SW 1271 (cell line): ENCODE measurements around the gene NPAP1.
"Not testable (repeated sequence)": the region's sequence is repeated elsewhere in the genome, so short reads cannot be mapped to it uniquely, and the experiment has no call there.

Source experiments
- DNase-seq, 2 experiments: peaks; one replicate each; lab custom pipeline; 2025; lab: John Stamatoyannopoulos, UW

Gene NPAP1, protein sequence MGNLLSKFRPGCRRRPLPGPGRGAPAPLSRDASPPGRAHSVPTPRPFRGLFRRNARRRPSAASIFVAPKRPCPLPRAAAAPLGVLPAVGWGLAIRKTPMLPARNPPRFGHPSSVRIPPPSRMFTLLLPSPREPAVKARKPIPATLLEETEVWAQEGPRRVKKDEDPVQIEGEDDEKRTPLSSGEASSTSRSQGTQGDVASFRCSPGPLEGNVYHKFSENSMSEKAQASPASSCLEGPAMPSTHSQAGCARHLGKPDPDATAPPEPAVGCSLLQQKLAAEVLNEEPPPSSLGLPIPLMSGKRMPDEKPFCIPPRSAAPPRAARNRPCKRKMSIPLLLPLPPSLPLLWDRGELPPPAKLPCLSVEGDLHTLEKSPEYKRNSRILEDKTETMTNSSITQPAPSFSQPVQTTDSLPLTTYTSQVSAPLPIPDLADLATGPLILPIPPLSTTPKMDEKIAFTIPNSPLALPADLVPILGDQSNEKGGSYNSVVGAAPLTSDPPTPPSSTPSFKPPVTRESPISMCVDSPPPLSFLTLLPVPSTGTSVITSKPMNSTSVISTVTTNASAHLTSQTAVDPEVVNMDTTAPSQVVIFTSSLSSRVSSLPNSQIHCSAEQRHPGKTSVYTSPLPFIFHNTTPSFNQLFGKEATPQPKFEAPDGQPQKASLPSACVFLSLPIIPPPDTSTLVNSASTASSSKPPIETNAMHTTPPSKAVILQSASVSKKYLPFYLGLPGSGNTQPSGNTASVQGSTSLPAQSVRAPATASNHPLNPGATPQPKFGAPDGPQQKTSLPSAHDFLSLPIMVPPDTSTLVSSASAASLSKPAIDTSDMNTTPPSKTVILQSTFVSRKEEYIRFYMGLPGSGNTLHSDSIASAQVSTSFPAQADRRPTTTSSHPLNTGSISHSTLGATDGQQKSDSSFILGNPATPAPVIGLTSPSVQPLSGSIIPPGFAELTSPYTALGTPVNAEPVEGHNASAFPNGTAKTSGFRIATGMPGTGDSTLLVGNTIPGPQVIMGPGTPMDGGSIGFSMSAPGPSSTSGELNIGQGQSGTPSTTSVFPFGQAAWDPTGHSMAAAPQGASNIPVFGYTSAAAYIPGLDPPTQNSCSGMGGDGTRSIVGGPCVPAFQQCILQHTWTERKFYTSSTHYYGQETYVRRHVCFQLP

DNA sequence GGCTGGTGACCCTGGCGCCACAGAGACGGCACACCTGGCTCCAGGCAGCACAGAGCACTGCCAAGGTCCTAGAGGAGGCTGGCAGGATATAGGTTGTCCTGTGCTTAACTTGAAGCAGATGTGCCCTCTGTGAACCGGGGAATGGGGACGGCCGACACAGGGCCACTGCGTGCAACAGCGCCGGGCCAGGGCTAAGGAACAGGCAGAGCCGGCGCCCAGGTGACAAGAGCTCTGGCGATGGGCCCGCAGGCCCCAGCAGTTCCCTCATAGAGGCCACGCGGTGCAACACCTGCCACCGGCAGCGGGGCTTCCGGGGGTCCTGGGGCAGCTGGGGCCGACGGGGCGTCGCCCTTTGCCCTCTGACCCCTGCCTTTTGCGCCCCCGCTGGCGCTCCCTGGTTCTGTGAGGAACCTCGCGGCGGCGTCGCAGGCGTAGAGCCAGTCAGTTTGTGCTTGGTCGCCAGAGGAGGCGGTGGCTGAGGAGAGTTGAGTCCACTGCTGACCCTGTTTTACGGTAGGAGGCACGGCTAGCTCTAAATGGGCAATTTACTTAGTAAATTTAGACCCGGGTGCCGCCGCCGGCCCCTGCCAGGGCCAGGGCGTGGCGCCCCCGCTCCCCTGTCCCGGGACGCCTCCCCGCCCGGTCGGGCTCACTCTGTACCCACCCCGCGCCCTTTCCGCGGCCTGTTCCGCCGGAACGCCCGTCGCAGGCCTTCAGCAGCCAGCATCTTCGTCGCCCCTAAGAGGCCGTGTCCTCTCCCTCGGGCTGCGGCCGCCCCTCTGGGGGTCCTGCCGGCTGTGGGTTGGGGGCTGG, at the start of gene NPAP1:
Gene NPAP1, plus strand, starts transcription at position 444 of the 813 bp plus-strand sequence. Its CDS starts 93 bp downstream, at position 537.
- no peak for DNase-seq

DNA sequence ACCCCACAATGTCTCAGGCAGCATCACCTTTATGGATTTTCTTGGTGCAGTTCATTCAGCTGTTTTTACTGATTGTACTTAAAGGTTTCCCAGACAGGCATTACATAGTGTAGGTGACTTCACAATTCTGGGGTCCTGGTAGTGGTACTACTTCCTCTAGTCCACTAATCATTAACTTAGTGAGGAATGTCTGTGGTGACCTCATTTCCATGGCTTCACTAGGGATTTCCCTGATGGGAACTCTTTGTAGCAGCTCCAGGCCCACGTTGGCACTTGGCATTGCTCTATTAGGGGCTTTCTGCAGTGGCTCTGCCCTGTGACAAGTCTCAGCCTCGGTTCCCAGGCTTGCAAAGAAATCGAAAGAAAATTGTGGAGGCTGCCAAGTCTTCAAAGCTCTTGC, 48.1 kb upstream of the NPAP1 start:
- no peak for DNase-seq

DNA sequence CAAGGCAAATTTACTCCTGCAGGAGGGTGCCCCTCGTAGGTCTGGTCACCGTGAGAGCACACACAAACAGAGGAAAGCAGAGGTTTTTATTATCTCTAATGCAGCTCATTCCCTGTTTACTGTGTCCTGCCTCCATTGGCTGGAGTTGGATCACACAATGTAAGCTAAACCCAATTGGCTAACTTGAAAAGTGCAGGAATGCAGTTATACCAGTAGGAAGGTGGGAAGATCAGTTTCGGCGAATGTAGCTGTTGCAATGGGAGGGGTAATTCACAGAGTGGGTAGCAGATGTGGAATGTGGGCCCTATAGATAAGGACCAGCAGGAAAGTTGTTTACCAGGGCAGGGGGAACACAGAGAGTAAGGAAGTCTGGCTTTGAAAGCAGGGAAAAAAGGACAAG, 42.5 kb upstream of the NPAP1 start:
- no peak for DNase-seq

DNA sequence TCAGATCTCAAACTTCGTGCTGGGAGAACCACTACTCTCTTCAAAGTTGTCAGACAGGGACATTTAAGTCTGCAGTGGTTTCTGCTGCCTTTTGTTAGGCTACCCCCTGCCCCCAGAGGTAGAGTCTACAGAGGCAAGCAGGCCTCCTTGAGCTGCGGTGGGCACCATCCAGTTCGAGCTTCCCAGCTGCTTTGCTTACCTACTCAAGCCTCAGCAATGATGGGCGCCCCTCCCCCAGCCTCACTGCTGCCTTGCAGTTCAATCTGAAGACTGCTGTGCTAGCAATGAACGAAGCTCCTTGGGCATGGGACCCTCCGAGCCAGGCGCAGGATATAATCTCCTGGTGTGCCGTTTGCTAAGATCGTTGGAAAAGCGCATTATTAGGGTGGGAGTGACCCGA, 36.2 kb upstream of the NPAP1 start:
- DNase-seq: not testable (repeated sequence)

DNA sequence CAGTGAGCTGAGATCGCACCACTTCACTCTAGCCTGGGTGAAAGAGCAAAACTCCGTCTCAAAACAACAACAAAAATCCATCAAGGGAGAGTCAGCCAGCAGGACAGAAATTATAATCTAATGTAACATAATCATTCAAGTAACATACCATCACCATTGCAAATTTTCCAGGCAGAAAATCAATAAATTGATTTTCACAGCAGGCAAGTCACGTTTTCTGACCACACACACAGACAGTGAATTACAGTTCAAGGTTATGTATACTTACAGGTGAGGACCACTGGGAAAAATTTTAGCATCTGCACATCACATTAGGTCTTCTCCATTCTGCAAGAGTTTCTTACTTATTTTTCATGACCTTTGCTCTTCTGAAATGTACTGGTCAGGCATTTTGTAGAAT, 29.9 kb upstream of the NPAP1 start:
- DNase-seq: no peak

DNA sequence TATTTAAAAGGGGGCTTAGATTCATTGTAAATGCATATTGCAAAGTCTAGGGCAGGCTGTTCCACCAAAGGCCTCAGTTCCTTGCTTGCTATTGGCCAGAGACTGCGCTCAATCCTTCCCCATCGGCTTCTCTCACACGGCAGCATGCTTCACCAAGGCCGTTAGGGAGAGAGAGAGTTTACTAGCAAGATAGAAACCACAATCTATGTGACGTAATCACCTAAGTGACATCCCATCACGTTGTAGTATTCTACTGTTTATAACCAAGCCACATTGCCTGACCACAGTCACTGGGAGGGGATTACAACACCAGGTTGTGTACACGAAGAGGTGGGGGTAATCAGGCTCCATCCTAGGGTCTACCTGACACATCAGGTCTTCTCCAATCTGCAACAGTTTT, 16.0 kb upstream of the NPAP1 start:
- no peak for DNase-seq

DNA sequence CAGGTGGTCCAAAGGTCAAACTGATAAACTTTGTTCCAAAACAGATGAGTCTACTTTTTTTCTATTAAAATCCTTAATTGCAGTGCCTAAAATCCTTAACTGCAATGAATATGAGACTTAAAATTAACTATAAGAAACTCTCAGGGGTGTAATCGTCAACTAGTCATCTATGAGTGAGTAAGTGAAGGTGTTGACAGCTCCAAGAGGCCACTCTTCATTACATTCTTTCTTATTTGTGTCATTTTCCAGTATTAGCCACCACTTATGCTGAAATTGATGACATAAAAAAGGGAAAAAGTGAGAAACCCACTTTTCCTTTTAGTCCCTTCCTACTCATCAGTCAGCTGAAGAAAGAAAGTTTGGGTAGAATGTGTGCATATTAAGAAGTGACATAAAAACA, 12.6 kb upstream of the NPAP1 start:
- no peak for DNase-seq

DNA sequence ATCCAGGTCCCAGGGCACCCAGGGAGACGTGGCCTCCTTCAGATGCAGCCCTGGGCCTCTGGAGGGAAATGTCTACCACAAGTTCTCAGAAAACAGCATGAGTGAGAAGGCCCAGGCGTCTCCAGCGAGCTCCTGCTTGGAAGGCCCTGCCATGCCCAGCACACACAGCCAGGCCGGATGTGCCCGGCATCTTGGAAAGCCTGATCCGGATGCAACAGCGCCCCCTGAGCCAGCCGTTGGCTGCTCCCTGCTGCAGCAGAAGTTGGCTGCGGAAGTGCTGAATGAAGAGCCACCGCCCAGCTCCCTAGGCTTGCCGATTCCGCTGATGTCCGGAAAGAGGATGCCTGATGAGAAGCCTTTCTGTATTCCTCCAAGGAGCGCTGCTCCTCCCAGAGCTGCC, 856 bp downstream of the NPAP1 start:
- DNase-seq: no peak

DNA sequence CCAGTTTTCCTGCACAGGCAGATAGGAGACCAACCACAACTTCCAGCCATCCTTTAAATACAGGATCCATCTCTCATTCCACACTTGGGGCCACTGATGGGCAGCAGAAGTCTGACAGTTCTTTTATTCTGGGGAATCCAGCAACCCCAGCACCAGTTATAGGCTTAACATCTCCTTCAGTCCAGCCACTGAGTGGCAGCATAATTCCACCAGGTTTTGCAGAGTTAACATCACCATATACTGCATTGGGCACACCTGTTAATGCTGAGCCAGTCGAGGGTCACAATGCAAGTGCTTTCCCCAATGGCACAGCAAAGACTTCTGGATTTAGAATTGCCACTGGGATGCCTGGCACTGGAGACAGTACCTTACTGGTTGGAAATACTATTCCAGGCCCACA, 2.9 kb downstream of the NPAP1 start:
- DNase-seq: no peak

DNA sequence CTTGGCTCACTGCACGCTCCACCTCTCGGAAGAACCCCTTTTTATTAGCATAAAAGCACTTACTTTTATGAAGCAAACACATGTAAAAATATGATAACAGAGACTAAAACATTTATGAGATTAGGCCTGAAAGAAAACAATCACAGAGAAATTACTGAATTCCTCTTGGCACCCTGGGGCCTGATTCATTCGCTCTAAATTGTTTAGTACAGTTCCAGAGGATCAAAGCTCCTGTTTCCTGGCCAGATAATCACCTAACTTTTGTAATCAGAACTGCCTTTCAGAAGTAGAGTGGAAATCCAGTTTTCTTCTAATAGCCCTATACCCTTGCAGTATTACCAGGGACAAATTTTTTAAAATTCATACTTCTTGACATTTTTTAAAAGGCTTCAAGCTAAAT, 6.4 kb downstream of the NPAP1 start:
- no peak for DNase-seq

DNA sequence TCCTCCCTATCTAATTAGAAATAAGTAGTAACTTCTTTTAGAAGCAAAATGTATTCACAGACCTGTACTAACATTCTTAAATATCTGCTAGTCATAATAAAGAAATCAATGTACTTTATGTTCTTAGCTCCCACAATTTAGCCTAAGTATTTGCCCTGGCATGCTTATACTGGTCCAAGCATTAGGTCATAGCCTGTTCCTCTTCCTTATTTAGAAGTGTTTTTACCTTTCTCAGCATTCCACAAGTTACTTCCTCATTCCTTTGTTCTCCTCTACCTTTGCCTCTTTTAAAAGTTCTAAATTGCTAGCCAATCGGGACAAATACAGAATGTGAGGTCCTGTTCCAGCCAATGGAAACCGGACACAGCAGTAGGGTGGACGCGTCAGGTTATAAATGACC, 7.3 kb downstream of the NPAP1 start:
- not testable (repeated sequence) for DNase-seq

DNA sequence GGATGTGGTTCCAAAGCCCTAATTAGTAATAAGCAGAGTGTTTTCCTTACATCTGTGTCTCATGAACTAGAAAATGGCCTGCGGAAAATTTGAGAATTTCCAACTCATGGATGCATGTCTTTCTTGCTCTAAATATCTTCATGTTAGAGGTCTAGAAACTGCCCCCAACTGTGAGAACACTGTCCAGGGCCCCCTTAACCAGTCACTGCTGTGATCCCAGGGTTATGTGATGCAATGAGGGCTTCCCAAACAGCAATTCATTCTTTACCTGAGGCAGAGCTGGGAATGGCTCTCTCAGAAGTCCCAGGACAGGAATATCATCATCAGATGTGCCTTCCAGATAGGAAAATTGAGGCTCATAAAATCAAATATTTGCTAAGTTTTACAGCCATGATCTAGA, 8.2 kb downstream of the NPAP1 start:
- no peak for DNase-seq

DNA sequence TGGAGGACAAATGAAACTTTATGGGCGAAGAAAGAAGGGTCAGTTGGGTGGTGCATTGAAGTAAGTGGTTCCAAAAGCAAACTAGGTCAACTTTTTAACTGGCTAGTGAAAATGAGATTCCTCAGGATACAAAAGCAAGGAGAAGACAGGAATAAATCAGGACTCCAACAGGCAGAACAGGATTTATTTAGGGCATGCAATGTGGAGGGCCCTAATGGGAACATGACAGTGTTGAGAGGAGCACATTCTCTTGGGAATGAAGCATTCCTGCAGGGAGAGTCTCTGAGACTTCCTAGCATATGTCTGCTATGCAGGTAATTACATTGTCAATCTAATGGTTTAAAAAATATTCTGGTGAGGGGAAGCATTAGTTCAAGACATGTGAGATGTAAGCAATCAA, 8.7 kb downstream of the NPAP1 start:
- DNase-seq: no peak

DNA sequence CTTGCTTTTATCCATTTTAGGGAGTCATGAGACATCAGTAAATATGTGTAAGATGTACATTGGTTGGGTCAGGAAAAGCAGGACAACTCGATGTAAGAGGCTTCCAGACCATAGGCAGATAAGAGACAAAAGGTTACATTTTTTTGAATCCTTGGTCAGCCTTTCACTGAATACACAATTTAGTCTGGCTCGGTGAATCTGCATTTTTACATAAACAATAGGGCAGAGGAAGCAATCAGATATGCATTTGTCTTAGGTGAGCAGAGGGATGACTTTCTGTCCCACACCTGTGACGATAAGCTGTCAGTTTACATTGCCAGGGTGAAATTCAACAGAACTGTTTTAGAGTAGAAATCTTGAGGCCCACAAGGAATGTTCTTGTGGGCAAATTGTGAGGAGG, 20.6 kb downstream of the NPAP1 start:
- no peak for DNase-seq

DNA sequence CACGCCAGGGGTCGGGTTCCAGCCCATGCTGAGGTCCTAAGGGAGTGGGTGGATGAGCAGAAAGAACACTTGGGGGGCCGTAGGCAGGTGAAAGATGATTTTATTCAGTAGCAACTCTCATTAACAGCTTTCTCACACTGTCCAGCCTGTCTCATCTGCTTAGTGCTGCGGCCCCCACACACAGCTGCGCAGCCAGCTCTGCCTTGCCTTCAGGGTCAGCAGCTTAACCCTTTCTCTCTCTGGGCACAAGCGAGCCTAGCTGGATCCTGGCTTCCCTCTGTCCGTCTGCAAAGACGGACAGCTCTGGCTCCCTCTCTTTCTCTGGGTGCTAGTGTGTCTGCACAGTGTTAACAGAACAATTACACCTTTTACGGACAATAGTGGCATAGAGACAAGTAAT, 21.3 kb downstream of the NPAP1 start:
- DNase-seq: no peak

DNA sequence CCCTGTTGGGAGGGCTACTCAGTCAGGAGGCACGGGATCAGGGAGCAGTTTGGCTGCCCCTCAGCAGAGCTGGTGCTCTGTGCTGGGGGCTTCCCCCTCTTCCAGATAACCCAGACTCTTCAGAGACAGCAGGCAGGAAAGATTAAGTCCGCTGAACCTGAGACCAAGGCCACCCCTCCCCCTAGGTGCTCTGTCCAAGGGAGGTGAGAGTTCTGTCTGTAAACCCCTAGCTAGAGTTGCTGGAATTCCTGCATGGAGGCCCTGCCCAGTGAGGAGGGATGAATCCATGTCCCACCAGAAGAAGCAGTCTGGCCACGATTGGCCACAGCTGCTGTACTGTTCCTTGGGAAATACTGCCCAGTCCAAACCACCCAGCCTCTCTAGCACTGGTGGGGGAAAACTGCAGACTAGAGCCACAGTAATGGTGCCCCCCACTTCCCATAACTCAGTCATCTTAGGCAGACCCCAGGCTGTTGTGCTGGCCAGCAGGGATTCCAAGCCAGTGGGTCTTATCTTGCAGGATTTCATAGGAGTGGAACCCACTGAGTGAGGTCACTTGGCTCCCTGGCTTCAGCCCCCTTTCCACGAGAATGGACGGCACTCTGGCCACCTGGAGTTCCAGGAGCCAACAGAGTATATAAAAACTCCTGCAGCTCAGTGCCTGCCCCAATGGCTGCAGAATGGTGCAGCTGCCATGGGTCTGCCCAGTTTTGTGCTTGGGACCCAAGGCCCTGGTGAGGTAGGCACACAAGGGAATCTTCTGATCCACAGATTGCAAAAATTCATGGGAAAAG, 42.9 kb downstream of the NPAP1 start:
- no peak for DNase-seq

DNA sequence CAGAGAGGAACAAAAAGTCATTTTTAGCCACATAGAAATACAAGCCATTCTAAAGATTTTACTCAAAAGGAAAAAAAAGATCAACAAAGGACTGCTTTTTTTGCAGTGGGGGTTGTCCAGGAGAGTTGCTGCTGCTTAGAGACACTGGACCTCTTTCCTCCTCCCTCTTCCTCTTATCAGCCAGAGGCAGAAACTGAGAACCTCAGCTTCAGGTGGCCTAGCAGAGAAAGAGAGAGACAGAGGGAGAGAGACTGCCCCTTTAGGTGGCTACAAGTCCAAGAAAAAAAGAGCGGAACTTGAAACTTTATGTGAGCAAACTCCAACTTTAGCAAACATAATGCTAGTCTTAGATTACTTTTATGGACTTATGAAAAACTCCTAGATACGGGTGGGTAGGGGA, 54.2 kb downstream of the NPAP1 start:
- no peak for DNase-seq
